Neural progenitor cell (in vitro differentiated cells): Measurements from ENCODE around the gene EVL. TPM values are rescaled to one million over a fixed set of nuclear protein-coding genes. Genes with fewer than 3 reads are reported as not detected.

Experiments used
- DNase-seq: peaks from one replicate; pipeline ENCODE4 v3.0.0-alpha.2; 2016; ENCODE audit warnings: low spot score
- H2AFZ ChIP-seq: fragments of 200-600 bp; sonication (generic); replicated peaks from 2 replicates; pipeline ENCODE4 v1.6.1; 2016; ENCODE audit warnings: antibody characterized with exemption
- H3F3A ChIP-seq: fragments of 200-600 bp; sonication (generic); 2 replicates; pipeline ENCODE4 v1.6.1; 2016; ENCODE audit warnings: antibody characterized with exemption, low read depth
- H3K27ac ChIP-seq: fragments of 200-600 bp; sonication (generic); 2 replicates; pipeline ENCODE4 v1.5.1; 2016; ENCODE audit warnings: mild to moderate bottlenecking
- H3K27me3 ChIP-seq: fragments of 200-600 bp; sonication (generic); 2 replicates; pipeline ENCODE4 v1.6.1; 2016; ENCODE audit warnings: mild to moderate bottlenecking, moderate library complexity
- H3K36me3 ChIP-seq: fragments of 200-600 bp; sonication (generic); 2 replicates; pipeline ENCODE4 v1.5.1; 2016
- H3K4me1 ChIP-seq: fragments of 200-600 bp; sonication (generic); 2 replicates; pipeline ENCODE4 v1.6.1; 2016; ENCODE audit warnings: mixed run types
- H3K4me2 ChIP-seq: fragments of 200-600 bp; sonication (generic); 2 replicates; pipeline ENCODE4 v1.6.1; 2016
- H3K4me3 ChIP-seq: fragments of 200-600 bp; sonication (generic); 2 replicates; pipeline ENCODE4 v1.5.1; 2016
- H3K79me2 ChIP-seq: fragments of 200-600 bp; sonication (generic); 2 replicates; pipeline ENCODE4 v1.6.1; 2016; ENCODE audit warnings: low read depth
- H3K9ac ChIP-seq: fragments of 200-600 bp; sonication (generic); 2 replicates; pipeline ENCODE4 v1.6.1; 2016
- H3K9me3 ChIP-seq: fragments of 200-600 bp; sonication (generic); 2 replicates; pipeline ENCODE4 v1.5.1; 2016; ENCODE audit warnings: low read depth
- H4K20me1 ChIP-seq: fragments of 200-600 bp; sonication (generic); 2 replicates; pipeline ENCODE4 v1.6.1; 2016; ENCODE audit warnings: low read depth
- H3K27ac Mint-ChIP-seq: 3 replicates; pipeline ENCODE4 v1.8.0; 2021; ENCODE audit warnings: mixed read lengths
- H3K27me3 Mint-ChIP-seq: 2 replicates; pipeline ENCODE4 v1.8.0; 2022; ENCODE audit warnings: low read depth, mild to moderate bottlenecking, inconsistent platforms, moderate library complexity, mixed read lengths; ENCODE audit not compliant: insufficient read depth
- H3K36me3 Mint-ChIP-seq: 3 replicates; pipeline ENCODE4 v1.8.0; 2021; ENCODE audit warnings: mixed read lengths
- H3K4me1 Mint-ChIP-seq: 3 replicates; pipeline ENCODE4 v1.8.0; 2021; ENCODE audit warnings: mixed read lengths
- H3K4me3 Mint-ChIP-seq: 3 replicates; pipeline ENCODE4 v1.8.0; 2021; ENCODE audit warnings: mild to moderate bottlenecking, moderate library complexity, mixed read lengths
- H3K9me3 Mint-ChIP-seq: 3 replicates; pipeline ENCODE4 v1.8.0; 2020; ENCODE audit warnings: mixed read lengths
- EZH2 ChIP-seq: fragments of 200-600 bp; sonication (generic); IDR thresholded peaks from 2 replicates; pipeline ENCODE4 v1.6.1; 2017; ENCODE audit warnings: antibody characterized with exemption, mild to moderate bottlenecking, moderate library complexity
- EZH2phosphoT487 ChIP-seq: fragments of 200-600 bp; sonication (generic); IDR thresholded peaks from 2 replicates; pipeline ENCODE4 v1.6.1; 2017; ENCODE audit warnings: antibody characterized with exemption
- total RNA-seq: library from RNA; depleted of rRNA; stranded (reverse); fragments of >200 nt; gene quantifications from 2 replicates; pipeline ENCODE4 v1.2.3, GENCODE V29; 2015; ENCODE audit warnings: low replicate concordance
- TF ChIP-seq, protein P1 (sequence below): fragments of 200-600 bp; sonication (generic); IDR thresholded peaks from 2 replicates; pipeline ENCODE4 v1.5.1; 2017; ENCODE audit warnings: antibody characterized with exemption, mild to moderate bottlenecking

EVL gene
- total RNA-seq, 1 donor from 2014 or later: 49.2 TPM

- no peaks in the 10 kb centered on the region for H3K27me3 ChIP-seq
- no peak overlapping the region for H3K27ac ChIP-seq
- H3K4me2 ChIP-seq: no peak overlapping the region
- H3K36me3 ChIP-seq: no peaks in the 10 kb centered on the region
- no peak for DNase-seq
- peaks cover 15% of the 10 kb centered on the region for H3K36me3 Mint-ChIP-seq
- peak overlapping the region; percentile 11 for H3K27ac Mint-ChIP-seq
- no peaks in the 10 kb centered on the region for H3F3A ChIP-seq
- H3K79me2 ChIP-seq: peaks cover 31% of the 10 kb centered on the region
- H4K20me1 ChIP-seq: peaks cover 30% of the 10 kb centered on the region
- H3K4me1 Mint-ChIP-seq: peaks cover 9% of the 10 kb centered on the region
- H3K4me1 ChIP-seq: no peaks in the 10 kb centered on the region
- no peaks in the 10 kb centered on the region for H3K9me3 ChIP-seq
- no peak overlapping the region for H3K4me3 ChIP-seq
- TF ChIP-seq EZH2: no peak
- TF ChIP-seq, protein P1, sequence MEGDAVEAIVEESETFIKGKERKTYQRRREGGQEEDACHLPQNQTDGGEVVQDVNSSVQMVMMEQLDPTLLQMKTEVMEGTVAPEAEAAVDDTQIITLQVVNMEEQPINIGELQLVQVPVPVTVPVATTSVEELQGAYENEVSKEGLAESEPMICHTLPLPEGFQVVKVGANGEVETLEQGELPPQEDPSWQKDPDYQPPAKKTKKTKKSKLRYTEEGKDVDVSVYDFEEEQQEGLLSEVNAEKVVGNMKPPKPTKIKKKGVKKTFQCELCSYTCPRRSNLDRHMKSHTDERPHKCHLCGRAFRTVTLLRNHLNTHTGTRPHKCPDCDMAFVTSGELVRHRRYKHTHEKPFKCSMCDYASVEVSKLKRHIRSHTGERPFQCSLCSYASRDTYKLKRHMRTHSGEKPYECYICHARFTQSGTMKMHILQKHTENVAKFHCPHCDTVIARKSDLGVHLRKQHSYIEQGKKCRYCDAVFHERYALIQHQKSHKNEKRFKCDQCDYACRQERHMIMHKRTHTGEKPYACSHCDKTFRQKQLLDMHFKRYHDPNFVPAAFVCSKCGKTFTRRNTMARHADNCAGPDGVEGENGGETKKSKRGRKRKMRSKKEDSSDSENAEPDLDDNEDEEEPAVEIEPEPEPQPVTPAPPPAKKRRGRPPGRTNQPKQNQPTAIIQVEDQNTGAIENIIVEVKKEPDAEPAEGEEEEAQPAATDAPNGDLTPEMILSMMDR: no peak
- TF ChIP-seq EZH2phosphoT487: no peak
- H3K9ac ChIP-seq: no peak overlapping the region
- no peaks in the 10 kb centered on the region for H3K9me3 Mint-ChIP-seq
- H3K4me3 Mint-ChIP-seq: no peak overlapping the region
- H2AFZ ChIP-seq: no peak overlapping the region
- no peaks in the 10 kb centered on the region for H3K27me3 Mint-ChIP-seq
Measured at GRCh38 chr14:100031506-100032281, 33.5 kb upstream of the EVL start.

DNA sequence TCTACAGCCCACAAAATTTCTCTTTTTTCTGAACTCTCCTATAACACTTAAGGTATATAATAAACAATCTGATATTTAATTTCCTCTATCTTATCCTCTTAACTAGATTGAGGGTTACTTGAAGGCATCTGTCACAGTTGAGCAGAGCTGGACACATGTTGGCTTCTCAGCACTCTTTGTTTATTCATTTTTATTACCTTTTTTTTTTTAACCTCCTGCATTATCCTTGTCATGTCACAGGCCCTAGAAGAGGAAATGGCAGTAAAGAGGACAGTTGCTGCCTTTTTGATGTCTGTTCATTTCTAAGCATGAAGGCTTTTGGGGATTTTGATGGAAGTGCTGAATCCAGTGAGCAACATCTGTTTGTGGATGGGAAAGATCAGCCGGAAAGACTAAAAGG, 32.5 kb upstream of the EVL start:
- Histone ChIP-seq H3K9ac (no peak overlapping the region), H3K79me2 (peaks cover 23% of the 10 kb centered on the region), H3K36me3 (no peaks in the 10 kb centered on the region), H3K27me3 (no peaks in the 10 kb centered on the region), H2AFZ (no peak overlapping the region), H3K27ac (no peak overlapping the region), H4K20me1 (peaks cover 29% of the 10 kb centered on the region), H3K9me3 (no peaks in the 10 kb centered on the region), H3K4me1 (no peaks in the 10 kb centered on the region), H3K4me3 (no peak overlapping the region), H3K4me2 (no peak overlapping the region), H3F3A (no peaks in the 10 kb centered on the region)
- Mint-ChIP-seq H3K27ac (no peak overlapping the region), H3K4me3 (no peak overlapping the region), H3K36me3 (peaks cover 15% of the 10 kb centered on the region), H3K27me3 (no peaks in the 10 kb centered on the region), H3K4me1 (peaks cover 9% of the 10 kb centered on the region), H3K9me3 (no peaks in the 10 kb centered on the region)
- no peak for DNase-seq
- TF ChIP-seq EZH2 (no peak), EZH2phosphoT487 (no peak)
- TF ChIP-seq, protein P1: no peak

DNA sequence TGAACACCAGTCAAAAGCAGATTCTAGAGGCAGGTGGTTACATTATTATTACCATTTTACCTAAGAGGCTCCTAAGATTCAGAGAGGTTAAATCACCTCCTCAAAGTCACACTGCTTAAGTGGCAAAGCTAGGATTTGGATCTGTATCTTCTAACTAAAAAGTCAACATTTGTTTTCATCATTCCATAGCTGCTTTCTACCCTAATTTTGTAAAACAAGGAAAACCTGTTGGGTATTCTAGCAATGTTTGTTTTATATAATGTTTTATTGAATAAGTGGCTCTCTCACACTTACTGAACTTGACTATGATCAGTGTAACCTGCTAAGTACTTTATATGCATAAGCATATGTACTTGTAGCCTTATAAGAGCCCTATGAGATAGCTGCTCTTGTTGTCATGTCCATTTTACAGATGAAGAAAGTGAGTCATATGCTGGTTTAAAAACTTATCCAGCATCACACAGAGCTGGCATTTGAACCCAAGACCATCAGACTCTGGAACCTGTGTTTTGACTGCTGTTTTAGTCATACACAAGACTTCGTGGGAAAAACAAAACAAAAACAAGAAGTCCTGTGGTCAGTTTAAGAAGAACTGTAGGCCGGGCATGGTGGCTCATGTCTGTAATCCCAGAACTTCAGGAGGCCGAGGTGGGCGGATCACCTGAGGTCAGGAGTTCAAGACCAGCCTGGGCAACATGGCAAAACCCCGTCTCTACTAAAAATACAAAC, 31.7 kb upstream of the EVL start:
- H3K27me3 ChIP-seq: no peaks in the 10 kb centered on the region
- no peaks in the 10 kb centered on the region for H3F3A ChIP-seq
- Mint-ChIP-seq H3K36me3 (peaks cover 9% of the 10 kb centered on the region), H3K4me1 (peaks cover 12% of the 10 kb centered on the region), H3K9me3 (no peaks in the 10 kb centered on the region), H3K27ac (no peak overlapping the region), H3K4me3 (no peak overlapping the region), H3K27me3 (no peaks in the 10 kb centered on the region)
- H3K4me3 ChIP-seq: no peak overlapping the region
- no peaks in the 10 kb centered on the region for H3K9me3 ChIP-seq
- no peak overlapping the region for H3K9ac ChIP-seq
- no peaks in the 10 kb centered on the region for H3K36me3 ChIP-seq
- no peak overlapping the region for H3K27ac ChIP-seq
- TF ChIP-seq, protein P1: no peak
- TF ChIP-seq EZH2 (no peak), EZH2phosphoT487 (no peak)
- H4K20me1 ChIP-seq: peaks cover 29% of the 10 kb centered on the region
- peaks cover 22% of the 10 kb centered on the region for H3K79me2 ChIP-seq
- no peak overlapping the region for H2AFZ ChIP-seq
- H3K4me1 ChIP-seq: no peaks in the 10 kb centered on the region
- no peak overlapping the region for H3K4me2 ChIP-seq
- no peak for DNase-seq
